Mesothelial cell of epicardium (in vitro differentiated cells): ENCODE results near the gene GRP. TPM values are rescaled to one million over a fixed set of nuclear protein-coding genes. Genes with fewer than 3 reads are reported as not detected.

ENCODE experiments used
- DNase-seq, 2 experiments: peaks; one replicate each; pipeline ENCODE4 v3.0.0; 2021; ENCODE audit warnings: low spot score in 2 of 2; ENCODE audit not compliant: unreplicated experiment in 2 of 2
- H3K27ac Mint-ChIP-seq: 2 replicates; pipeline ENCODE4 v1.8.0; 2021; ENCODE audit warnings: mixed read lengths
- H3K27me3 Mint-ChIP-seq: 2 replicates; pipeline ENCODE4 v1.8.0; 2021; ENCODE audit warnings: low read depth, mixed read lengths
- H3K36me3 Mint-ChIP-seq: 2 replicates; pipeline ENCODE4 v1.8.0; 2021; ENCODE audit warnings: mixed read lengths
- H3K4me1 Mint-ChIP-seq: 2 replicates; pipeline ENCODE4 v1.8.0; 2021; ENCODE audit warnings: mixed read lengths
- H3K4me3 Mint-ChIP-seq: 2 replicates; pipeline ENCODE4 v1.8.0; 2021; ENCODE audit warnings: mild to moderate bottlenecking, moderate library complexity, mixed read lengths
- H3K9me3 Mint-ChIP-seq: 2 replicates; pipeline ENCODE4 v1.8.0; 2021; ENCODE audit warnings: mixed read lengths
- total RNA-seq: library from RNA; stranded (reverse); gene quantifications from 3 replicates; pipeline ENCODE4 v1.2.1, GENCODE V29; 2021
- TF ChIP-seq, protein P1 (sequence below): fragments of 200-600 bp; sonication (generic); IDR thresholded peaks from one replicate; pipeline ENCODE4 v1.5.0; 2021; ENCODE audit warnings: antibody characterized with exemption; ENCODE audit not compliant: unreplicated experiment

GRP gene
- total RNA-seq, 1 donor from 2014 or later: not detected

DNA sequence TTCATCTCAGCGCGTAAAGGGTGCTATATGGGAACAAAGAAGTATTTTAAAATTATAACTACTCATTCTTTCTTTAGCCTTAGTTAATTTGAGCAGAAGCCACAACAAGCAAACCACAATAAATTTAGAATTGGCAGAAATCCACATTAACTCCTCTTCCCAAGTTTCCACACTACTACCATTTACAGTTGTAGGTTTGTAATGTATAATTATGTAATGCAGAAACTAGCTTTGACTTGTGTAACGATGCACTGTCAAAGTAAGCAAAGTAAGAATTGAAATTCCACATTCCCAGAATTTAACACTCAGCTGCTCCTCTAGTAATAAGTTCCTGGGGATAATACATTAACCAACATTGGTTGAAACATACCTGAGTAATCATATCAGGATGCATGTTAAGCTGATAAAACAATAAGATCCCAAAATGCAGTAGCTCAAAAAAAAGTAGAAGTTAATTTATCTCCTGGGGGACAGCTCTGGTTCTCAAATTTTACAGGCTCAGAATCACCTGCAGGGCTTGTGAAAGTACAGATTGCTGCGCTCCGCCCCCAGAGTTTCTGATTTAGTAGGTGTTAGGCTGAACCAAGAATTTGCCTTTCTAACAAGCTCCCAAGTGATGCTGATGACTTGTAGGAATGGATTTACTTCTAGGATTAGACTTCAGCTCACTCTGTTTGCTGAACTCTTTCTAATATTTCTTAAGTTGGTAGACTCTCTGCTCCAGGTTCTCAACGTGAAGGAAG lies 9.9 kb downstream of the GRP start:
- DNase-seq: no peak
- Mint-ChIP-seq H3K27ac (no peak overlapping the region), H3K36me3 (no peaks in the 10 kb centered on the region), H3K4me1 (no peaks in the 10 kb centered on the region), H3K9me3 (no peaks in the 10 kb centered on the region), H3K4me3 (no peak overlapping the region), H3K27me3 (peaks cover 75% of the 10 kb centered on the region)
- TF ChIP-seq, protein P1, sequence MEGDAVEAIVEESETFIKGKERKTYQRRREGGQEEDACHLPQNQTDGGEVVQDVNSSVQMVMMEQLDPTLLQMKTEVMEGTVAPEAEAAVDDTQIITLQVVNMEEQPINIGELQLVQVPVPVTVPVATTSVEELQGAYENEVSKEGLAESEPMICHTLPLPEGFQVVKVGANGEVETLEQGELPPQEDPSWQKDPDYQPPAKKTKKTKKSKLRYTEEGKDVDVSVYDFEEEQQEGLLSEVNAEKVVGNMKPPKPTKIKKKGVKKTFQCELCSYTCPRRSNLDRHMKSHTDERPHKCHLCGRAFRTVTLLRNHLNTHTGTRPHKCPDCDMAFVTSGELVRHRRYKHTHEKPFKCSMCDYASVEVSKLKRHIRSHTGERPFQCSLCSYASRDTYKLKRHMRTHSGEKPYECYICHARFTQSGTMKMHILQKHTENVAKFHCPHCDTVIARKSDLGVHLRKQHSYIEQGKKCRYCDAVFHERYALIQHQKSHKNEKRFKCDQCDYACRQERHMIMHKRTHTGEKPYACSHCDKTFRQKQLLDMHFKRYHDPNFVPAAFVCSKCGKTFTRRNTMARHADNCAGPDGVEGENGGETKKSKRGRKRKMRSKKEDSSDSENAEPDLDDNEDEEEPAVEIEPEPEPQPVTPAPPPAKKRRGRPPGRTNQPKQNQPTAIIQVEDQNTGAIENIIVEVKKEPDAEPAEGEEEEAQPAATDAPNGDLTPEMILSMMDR: no peak

GRCh38 chr18:59231114-59231513 lies 11.2 kb downstream of the GRP start:
- no peak for DNase-seq
- Mint-ChIP-seq H3K27me3 (peaks cover 70% of the 10 kb centered on the region), H3K9me3 (no peaks in the 10 kb centered on the region), H3K4me3 (no peak overlapping the region), H3K36me3 (no peaks in the 10 kb centered on the region), H3K4me1 (no peaks in the 10 kb centered on the region), H3K27ac (no peak overlapping the region)
- TF ChIP-seq, protein P1: no peak

DNA sequence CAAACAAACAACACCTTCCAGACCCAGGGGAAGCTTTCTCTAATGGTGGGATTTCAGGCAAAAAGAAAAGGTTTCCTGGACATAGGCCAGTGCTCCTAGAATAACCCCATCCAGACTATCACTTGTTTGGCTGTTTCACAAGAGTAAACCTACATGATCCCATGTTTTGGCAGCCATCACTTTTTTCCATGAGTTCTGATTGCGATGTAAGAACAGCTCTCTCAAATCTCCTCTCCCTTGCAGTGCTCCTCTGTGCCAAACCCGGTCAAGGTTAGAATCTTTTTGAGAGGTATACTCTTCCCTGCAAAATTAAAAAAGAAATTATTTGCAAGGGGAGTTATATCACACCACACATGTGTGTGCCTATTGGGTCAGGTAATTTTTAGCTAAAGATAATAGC lies 11.9 kb downstream of the GRP start:
- H3K27me3 Mint-ChIP-seq: peaks cover 70% of the 10 kb centered on the region
- H3K36me3 Mint-ChIP-seq: no peaks in the 10 kb centered on the region
- H3K4me1 Mint-ChIP-seq: no peaks in the 10 kb centered on the region
- no peak overlapping the region for H3K4me3 Mint-ChIP-seq
- no peak overlapping the region for H3K27ac Mint-ChIP-seq
- no peaks in the 10 kb centered on the region for H3K9me3 Mint-ChIP-seq
- TF ChIP-seq, protein P1: no peak
- no peak for DNase-seq

DNA sequence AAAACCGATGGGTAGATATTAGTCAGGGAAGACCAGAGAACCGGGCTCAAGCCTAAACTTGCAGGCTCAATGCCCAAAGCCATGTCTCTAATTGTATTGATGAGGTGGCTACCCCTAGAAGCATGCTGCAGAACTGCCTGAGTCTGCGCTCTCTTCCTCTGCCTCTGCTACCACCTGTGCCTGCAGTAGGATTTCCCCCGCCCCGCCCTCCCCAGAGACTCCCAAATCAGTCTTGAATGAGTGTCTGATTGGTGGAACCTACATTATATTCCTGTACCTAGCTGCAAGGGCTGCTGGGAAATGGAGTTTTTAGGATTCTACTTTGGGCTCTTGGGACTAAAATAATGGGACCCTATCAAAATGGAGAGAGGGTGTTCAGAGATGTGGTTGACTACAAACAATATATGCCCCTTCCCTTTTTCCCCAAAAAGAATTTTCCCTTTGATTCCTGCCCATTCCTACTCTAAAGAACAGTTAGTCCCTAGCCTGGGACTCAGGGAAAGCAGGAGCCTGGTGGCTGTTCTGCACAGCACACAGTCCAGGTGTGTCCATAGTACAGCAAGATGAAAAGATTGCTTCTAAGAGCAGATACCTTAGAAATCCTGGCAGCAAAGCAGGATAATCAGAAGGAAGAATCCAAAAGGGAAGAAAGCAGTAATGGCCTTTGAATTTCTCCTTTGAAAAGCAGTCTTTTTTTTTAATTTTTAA lies 12.5 kb downstream of the GRP start:
- peaks cover 68% of the 10 kb centered on the region for H3K27me3 Mint-ChIP-seq

GRCh38 chr18:59233017-59233410 lies 13.1 kb downstream of the GRP start:
- Mint-ChIP-seq H3K9me3 (no peaks in the 10 kb centered on the region), H3K27me3 (peaks cover 68% of the 10 kb centered on the region), H3K27ac (no peak overlapping the region), H3K4me3 (no peak overlapping the region), H3K4me1 (no peaks in the 10 kb centered on the region), H3K36me3 (no peaks in the 10 kb centered on the region)
- no peak for DNase-seq
- TF ChIP-seq, protein P1: no peak

More for the DNA sequence above, 12.5 kb downstream of the GRP start:
- no peak for DNase-seq
- H3K4me3 Mint-ChIP-seq: no peak overlapping the region
- H3K36me3 Mint-ChIP-seq: no peaks in the 10 kb centered on the region
- no peak overlapping the region for H3K27ac Mint-ChIP-seq
- TF ChIP-seq, protein P1: no peak
- no peaks in the 10 kb centered on the region for H3K9me3 Mint-ChIP-seq
- H3K4me1 Mint-ChIP-seq: no peaks in the 10 kb centered on the region
